ENCODE data around the gene GALK1.

DNA sequence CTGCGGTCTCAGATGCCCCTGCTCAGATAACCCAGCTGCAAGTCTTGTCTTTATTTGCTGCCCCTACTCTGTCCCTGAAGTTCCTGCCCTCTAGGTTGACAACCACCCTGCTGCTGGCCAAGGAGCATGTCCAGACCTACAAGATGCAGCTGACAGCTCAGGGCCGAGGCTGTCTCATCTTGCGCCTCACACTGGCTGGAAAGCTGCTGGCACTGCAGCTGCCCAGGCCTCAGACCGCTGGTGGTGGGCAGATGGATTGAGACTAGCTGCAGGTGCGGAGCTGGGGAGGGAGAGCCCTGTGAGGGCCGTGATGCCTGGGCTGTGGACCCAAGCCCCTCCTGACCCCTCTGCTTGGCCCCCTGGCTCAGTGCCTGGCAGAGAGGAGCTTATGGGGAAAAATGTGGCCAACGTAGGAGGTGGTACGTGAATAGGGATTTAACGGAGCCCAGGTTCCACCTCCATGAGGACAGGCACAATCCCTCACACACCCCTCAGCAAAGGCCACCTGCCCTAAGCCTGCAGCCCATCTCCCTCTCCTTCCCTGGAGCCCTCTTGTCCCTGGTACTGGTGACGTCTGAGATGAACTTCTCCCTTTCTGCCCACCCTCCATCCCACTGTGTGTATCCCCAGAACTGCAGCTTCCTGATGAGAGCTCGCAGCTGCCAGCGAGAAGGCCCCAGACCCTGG is 8.3 kb upstream of the GALK1 start:
- TF ChIP-seq ZNF124 (CRISPR knock-in tag; IDR thresholded peaks at IDR 0.05) (no peak), EP300 (IDR thresholded peaks at IDR 0.05; ENCODE audit: low read length) (no peak), TAF1 (IDR thresholded peaks at IDR 0.05; ENCODE audit: control insufficient read depth, extremely low read depth, insufficient read depth, low read length, severe bottlenecking) (no peak), NR1H2 (CRISPR knock-in tag; IDR thresholded peaks at IDR 0.05) (no peak)
- TF ChIP-seq, protein P1, sequence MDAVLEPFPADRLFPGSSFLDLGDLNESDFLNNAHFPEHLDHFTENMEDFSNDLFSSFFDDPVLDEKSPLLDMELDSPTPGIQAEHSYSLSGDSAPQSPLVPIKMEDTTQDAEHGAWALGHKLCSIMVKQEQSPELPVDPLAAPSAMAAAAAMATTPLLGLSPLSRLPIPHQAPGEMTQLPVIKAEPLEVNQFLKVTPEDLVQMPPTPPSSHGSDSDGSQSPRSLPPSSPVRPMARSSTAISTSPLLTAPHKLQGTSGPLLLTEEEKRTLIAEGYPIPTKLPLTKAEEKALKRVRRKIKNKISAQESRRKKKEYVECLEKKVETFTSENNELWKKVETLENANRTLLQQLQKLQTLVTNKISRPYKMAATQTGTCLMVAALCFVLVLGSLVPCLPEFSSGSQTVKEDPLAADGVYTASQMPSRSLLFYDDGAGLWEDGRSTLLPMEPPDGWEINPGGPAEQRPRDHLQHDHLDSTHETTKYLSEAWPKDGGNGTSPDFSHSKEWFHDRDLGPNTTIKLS (IDR thresholded peaks at IDR 0.05; ENCODE audit: borderline replicate concordance, low read depth): no peak
- TF ChIP-seq, protein P2, sequence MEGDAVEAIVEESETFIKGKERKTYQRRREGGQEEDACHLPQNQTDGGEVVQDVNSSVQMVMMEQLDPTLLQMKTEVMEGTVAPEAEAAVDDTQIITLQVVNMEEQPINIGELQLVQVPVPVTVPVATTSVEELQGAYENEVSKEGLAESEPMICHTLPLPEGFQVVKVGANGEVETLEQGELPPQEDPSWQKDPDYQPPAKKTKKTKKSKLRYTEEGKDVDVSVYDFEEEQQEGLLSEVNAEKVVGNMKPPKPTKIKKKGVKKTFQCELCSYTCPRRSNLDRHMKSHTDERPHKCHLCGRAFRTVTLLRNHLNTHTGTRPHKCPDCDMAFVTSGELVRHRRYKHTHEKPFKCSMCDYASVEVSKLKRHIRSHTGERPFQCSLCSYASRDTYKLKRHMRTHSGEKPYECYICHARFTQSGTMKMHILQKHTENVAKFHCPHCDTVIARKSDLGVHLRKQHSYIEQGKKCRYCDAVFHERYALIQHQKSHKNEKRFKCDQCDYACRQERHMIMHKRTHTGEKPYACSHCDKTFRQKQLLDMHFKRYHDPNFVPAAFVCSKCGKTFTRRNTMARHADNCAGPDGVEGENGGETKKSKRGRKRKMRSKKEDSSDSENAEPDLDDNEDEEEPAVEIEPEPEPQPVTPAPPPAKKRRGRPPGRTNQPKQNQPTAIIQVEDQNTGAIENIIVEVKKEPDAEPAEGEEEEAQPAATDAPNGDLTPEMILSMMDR (IDR thresholded peaks at IDR 0.05 in 2 of 3, conservative IDR thresholded peaks at IDR 0.05 in 1 of 3; ENCODE audit: insufficient read depth in 2 of 3, low read depth in 1 of 3, low read length in 3 of 3): no peak

Data from K562 (cell line).